ENCODE results near the gene ADGRB2.

The ADGRB2 gene

GRCh38 chr1:31781138-31781755 lies 17.1 kb upstream of the ADGRB2 start:
- DNase-seq: no peak

- no peak for DNase-seq
Observed at GRCh38 chr1:31780632-31781031, 16.5 kb upstream of the ADGRB2 start.

- DNase-seq: no peak
Observed at GRCh38 chr1:31779687-31780086, 15.5 kb upstream of the ADGRB2 start.

GRCh38 chr1:31778763-31779488 lies 14.8 kb upstream of the ADGRB2 start:
- DNase-seq: no peak

GRCh38 chr1:31776516-31776915 lies 12.4 kb upstream of the ADGRB2 start:
- DNase-seq: no peak

GRCh38 chr1:31776032-31776431 lies 11.9 kb upstream of the ADGRB2 start:
- no peak for DNase-seq

GRCh38 chr1:31775210-31775999 lies 11.3 kb upstream of the ADGRB2 start:
- DNase-seq: no peak

- no peak for DNase-seq
Observed at GRCh38 chr1:31774495-31774894, 10.4 kb upstream of the ADGRB2 start.

GRCh38 chr1:31773861-31774260 lies 9.7 kb upstream of the ADGRB2 start:
- no peak for DNase-seq

GRCh38 chr1:31772669-31773248 lies 8.6 kb upstream of the ADGRB2 start:
- no peak for DNase-seq

GRCh38 chr1:31771891-31772668 lies 7.9 kb upstream of the ADGRB2 start:
- DNase-seq: no peak

GRCh38 chr1:31769720-31770390 lies 5.7 kb upstream of the ADGRB2 start:
- no peak for DNase-seq

- peak in 1 of 2 experiments; percentile 25 for DNase-seq
Observed at GRCh38 chr1:31768939-31769704, 5.0 kb upstream of the ADGRB2 start.

GRCh38 chr1:31768407-31768907 lies 4.3 kb upstream of the ADGRB2 start:
- no peak for DNase-seq

- no peak for DNase-seq
Observed at GRCh38 chr1:31767225-31767624, 3.1 kb upstream of the ADGRB2 start.

- no peak for DNase-seq
Observed at GRCh38 chr1:31765516-31765915, 1.4 kb upstream of the ADGRB2 start.

GRCh38 chr1:31765041-31765467 lies 914 bp upstream of the ADGRB2 start:
- DNase-seq: peak; percentile 10 to 18

GRCh38 chr1:31763671-31764311 lies 349 bp downstream of the ADGRB2 start:
- DNase-seq: no peak

GRCh38 chr1:31762726-31763670 lies 1.1 kb downstream of the ADGRB2 start:
- DNase-seq: peak; percentile 17 to 27

Data from AML-193 (cell line).